ENCODE results near the gene ASIC2. TPM values are rescaled to one million over a fixed set of nuclear protein-coding genes. Genes with fewer than 3 reads are reported as not detected.
"Not testable (repeated sequence)": the region's sequence is repeated elsewhere in the genome, so short reads cannot be mapped to it uniquely, and the experiment has no call there.

The ASIC2 gene
- total and polyA plus RNA-seq, 2 experiments from 2014 or later, result 0.52 to 2.8 TPM

GRCh38 chr17:32970281-32970680 lies 322.8 kb downstream of the ASIC2 start (continued):
- TF ChIP-seq, protein P1, sequence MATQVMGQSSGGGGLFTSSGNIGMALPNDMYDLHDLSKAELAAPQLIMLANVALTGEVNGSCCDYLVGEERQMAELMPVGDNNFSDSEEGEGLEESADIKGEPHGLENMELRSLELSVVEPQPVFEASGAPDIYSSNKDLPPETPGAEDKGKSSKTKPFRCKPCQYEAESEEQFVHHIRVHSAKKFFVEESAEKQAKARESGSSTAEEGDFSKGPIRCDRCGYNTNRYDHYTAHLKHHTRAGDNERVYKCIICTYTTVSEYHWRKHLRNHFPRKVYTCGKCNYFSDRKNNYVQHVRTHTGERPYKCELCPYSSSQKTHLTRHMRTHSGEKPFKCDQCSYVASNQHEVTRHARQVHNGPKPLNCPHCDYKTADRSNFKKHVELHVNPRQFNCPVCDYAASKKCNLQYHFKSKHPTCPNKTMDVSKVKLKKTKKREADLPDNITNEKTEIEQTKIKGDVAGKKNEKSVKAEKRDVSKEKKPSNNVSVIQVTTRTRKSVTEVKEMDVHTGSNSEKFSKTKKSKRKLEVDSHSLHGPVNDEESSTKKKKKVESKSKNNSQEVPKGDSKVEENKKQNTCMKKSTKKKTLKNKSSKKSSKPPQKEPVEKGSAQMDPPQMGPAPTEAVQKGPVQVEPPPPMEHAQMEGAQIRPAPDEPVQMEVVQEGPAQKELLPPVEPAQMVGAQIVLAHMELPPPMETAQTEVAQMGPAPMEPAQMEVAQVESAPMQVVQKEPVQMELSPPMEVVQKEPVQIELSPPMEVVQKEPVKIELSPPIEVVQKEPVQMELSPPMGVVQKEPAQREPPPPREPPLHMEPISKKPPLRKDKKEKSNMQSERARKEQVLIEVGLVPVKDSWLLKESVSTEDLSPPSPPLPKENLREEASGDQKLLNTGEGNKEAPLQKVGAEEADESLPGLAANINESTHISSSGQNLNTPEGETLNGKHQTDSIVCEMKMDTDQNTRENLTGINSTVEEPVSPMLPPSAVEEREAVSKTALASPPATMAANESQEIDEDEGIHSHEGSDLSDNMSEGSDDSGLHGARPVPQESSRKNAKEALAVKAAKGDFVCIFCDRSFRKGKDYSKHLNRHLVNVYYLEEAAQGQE (IDR thresholded peaks at IDR 0.05; ENCODE audit: unreplicated experiment), result no peak
- no peak for TF ChIP-seq CREB1 (CRISPR knock-in tag; IDR thresholded peaks at IDR 0.05; ENCODE audit: low read depth)

- not testable (repeated sequence) for H3K27me3 Mint-ChIP-seq (ENCODE audit: insufficient read depth, low read depth, poor library complexity); H3K27me3 ChIP-seq (ENCODE audit: insufficient read depth); H3K36me3 Mint-ChIP-seq (ENCODE audit: low read depth); H3K27ac Mint-ChIP-seq; H3K79me2 ChIP-seq (replicated peaks; ENCODE audit: insufficient read depth); H4K20me1 ChIP-seq (replicated peaks; ENCODE audit: insufficient read depth); H3K36me3 ChIP-seq (ENCODE audit: insufficient read depth); H3K4me1 ChIP-seq (ENCODE audit: insufficient read depth); H3K9me2 ChIP-seq (ENCODE audit: insufficient read depth); DNase-seq (ENCODE audit: low spot score); H3K4me3 Mint-ChIP-seq; H3K27ac ChIP-seq (ENCODE audit: low read depth); H3K4me2 ChIP-seq; H3K4me3 ChIP-seq; H3K4me1 Mint-ChIP-seq; ATAC-seq; H3F3A ChIP-seq (replicated peaks; ENCODE audit: low read depth); H3K9me3 Mint-ChIP-seq; H2AFZ ChIP-seq
Observed at GRCh38 chr17:32969231-32969630, 323.9 kb downstream of the ASIC2 start.

DNA sequence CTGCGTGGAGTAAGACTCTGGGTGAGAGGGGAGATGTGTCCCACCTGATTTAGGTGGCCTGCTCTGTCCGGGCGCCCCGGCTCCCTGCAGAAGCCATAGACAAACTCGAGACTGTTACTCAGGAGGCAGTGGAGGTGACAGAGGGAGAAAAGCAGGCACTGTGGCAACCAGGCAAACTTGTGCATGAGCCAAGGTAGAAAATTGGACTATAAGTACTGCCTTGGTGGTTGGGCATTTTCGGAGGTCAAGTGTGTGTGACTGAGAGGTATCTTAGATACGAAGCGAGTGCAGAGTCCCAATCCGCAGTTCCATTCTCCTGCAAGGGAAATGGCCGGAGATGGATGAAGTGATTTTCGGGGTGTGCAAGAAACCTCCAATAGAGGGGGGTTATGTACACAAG lies 328.6 kb downstream of the ASIC2 start:
- ATAC-seq (no peak), DNase-seq (ENCODE audit: low spot score) (no peak)
- Histone ChIP-seq H3K79me2 (replicated peaks; ENCODE audit: insufficient read depth) (no peaks in the 10 kb centered on the region), H3K27ac (ENCODE audit: low read depth) (no peak overlapping the region), H3K4me3 (no peak overlapping the region), H3K27me3 (ENCODE audit: insufficient read depth) (no peaks in the 10 kb centered on the region), H3K4me1 (ENCODE audit: insufficient read depth) (no peaks in the 10 kb centered on the region), H3K36me3 (ENCODE audit: insufficient read depth) (no peaks in the 10 kb centered on the region), H2AFZ (no peak overlapping the region), H3K4me2 (no peak overlapping the region), H3F3A (replicated peaks; ENCODE audit: low read depth) (no peaks in the 10 kb centered on the region), H3K9me2 (ENCODE audit: insufficient read depth) (no peaks in the 10 kb centered on the region), H4K20me1 (replicated peaks; ENCODE audit: insufficient read depth) (no peaks in the 10 kb centered on the region)
- no peak overlapping the region for H3K27ac Mint-ChIP-seq
- no peaks in the 10 kb centered on the region for H3K4me1 Mint-ChIP-seq
- no peaks in the 10 kb centered on the region for H3K36me3 Mint-ChIP-seq (ENCODE audit: low read depth)
- H3K27me3 Mint-ChIP-seq (ENCODE audit: insufficient read depth, low read depth, poor library complexity), result no peaks in the 10 kb centered on the region
- H3K9me3 Mint-ChIP-seq, result peaks cover 4% of the 10 kb centered on the region; the same call in 2 of the 3 replicates
- no peak overlapping the region for H3K4me3 Mint-ChIP-seq
- TF ChIP-seq, protein P1 (IDR thresholded peaks at IDR 0.05; ENCODE audit: unreplicated experiment), result no peak
- TF ChIP-seq EZH2phosphoT487 (IDR thresholded peaks at IDR 0.05; ENCODE audit: unreplicated experiment) (no peak), POLR2AphosphoS5 (IDR thresholded peaks at IDR 0.05; ENCODE audit: low read depth) (no peak), EZH2 (IDR thresholded peaks at IDR 0.05; ENCODE audit: low read depth, unreplicated experiment) (no peak), ZNF114 (CRISPR knock-in tag; IDR thresholded peaks at IDR 0.05) (no peak), STAT1 (IDR thresholded peaks at IDR 0.05; ENCODE audit: unreplicated experiment) (no peak), CREB1 (CRISPR knock-in tag; IDR thresholded peaks at IDR 0.05; ENCODE audit: low read depth) (no peak)
